Caco-2 (cell line): ENCODE data around the gene EVL. TPM values are rescaled to one million over a fixed set of nuclear protein-coding genes. Genes with fewer than 3 reads are reported as not detected.

Experiments
- BruUV-seq: library from RNA; stranded (reverse); fragments of 400-500 nt; replicated peaks from 2 replicates; lab custom pipeline; 2021; lab: Mats Ljungman, UMichigan
- CTCF ChIA-PET: fragments of 300-600 bp; sonication (Branson Sonifier 250); formaldehyde crosslinking; loops from one replicate; lab custom pipeline; 2022; ENCODE audit warnings: antibody characterized with exemption; lab: Charles Lee
- POLR2A ChIA-PET: fragments of 300-600 bp; sonication (Branson Sonifier 250); formaldehyde crosslinking; loops from one replicate; lab custom pipeline; 2022; ENCODE audit warnings: antibody characterized with exemption; lab: Charles Lee
- DNase-seq, 2 experiments: peaks; one replicate each; pipeline versions ENCODE4 v3.0.0 to v3.0.0-alpha.2; 2020 to 2022
- H3K27me3 ChIP-seq: replicated peaks from 2 replicates; pipeline ENCODE4 v1.6.0; 2011; ENCODE audit warnings: low read length; ENCODE audit not compliant: control insufficient read depth, insufficient read depth
- H3K36me3 ChIP-seq: 2 replicates; pipeline ENCODE4 v1.5.1; 2011; ENCODE audit warnings: low read length; ENCODE audit not compliant: control insufficient read depth, insufficient read depth
- H3K4me1 ChIP-seq: fragments of 250-450 bp; sonication (Bioruptor Pico); 2 replicates; pipeline ENCODE4 v1.5.1; 2020; ENCODE audit warnings: mild to moderate bottlenecking
- H3K4me3 ChIP-seq: 2 replicates; pipeline ENCODE4 v1.5.1; 2011; ENCODE audit warnings: low read depth, mild to moderate bottlenecking, control low read depth, low read length
- H3K9me3 ChIP-seq: fragments of 250-450 bp; sonication (Bioruptor Pico); 2 replicates; pipeline ENCODE4 v1.5.1; 2020; ENCODE audit warnings: mild to moderate bottlenecking, moderate library complexity
- H3K27ac Mint-ChIP-seq: one replicate; pipeline ENCODE4 v1.8.0; 2022; ENCODE audit warnings: mixed read lengths; ENCODE audit not compliant: unreplicated experiment
- H3K27me3 Mint-ChIP-seq: one replicate; pipeline ENCODE4 v1.8.0; 2022; ENCODE audit warnings: mixed read lengths; ENCODE audit not compliant: insufficient read depth, unreplicated experiment
- H3K36me3 Mint-ChIP-seq: one replicate; pipeline ENCODE4 v1.8.0; 2022; ENCODE audit warnings: mild to moderate bottlenecking, mixed read lengths; ENCODE audit not compliant: insufficient read depth, unreplicated experiment
- H3K4me1 Mint-ChIP-seq: one replicate; pipeline ENCODE4 v1.8.0; 2022; ENCODE audit warnings: low read depth, mixed read lengths; ENCODE audit not compliant: unreplicated experiment
- H3K4me3 Mint-ChIP-seq: one replicate; pipeline ENCODE4 v1.8.0; 2022; ENCODE audit warnings: mild to moderate bottlenecking, moderate library complexity, mixed read lengths; ENCODE audit not compliant: unreplicated experiment
- H3K9me3 Mint-ChIP-seq: one replicate; pipeline ENCODE4 v1.8.0; 2022; ENCODE audit warnings: mixed read lengths; ENCODE audit not compliant: unreplicated experiment
- CTCF ChIP-seq, 2 experiments: fragments of 200-600 bp in 1 of 2; IDR thresholded peaks; 1 replicate in 1 of 2; 2 replicates in 1 of 2; pipeline versions ENCODE4 v1.5.1 to v1.8.0; 2011 to 2022; ENCODE audit warnings: antibody characterized with exemption in 1 of 2, control low read depth in 1 of 2, inconsistent platforms in 1 of 2, low read depth in 1 of 2, low read length in 1 of 2, mild to moderate bottlenecking in 1 of 2, moderate library complexity in 1 of 2; ENCODE audit not compliant: insufficient read depth in 1 of 2, severe bottlenecking in 1 of 2, unreplicated experiment in 1 of 2
- intact Hi-C: fragments of 100-400 bp; cut with micrococcal nuclease; formaldehyde crosslinking; loops from one replicate; pipeline ENCODE4 v1.10.0; 2022; ENCODE audit not compliant: unreplicated experiment
- total RNA-seq: library from RNA; stranded (reverse); gene quantifications from 2 replicates; pipeline ENCODE4 v1.2.3, GENCODE V29; 2022

Gene EVL
- total RNA-seq, 1 experiment from 2014 or later, result 14.2 TPM

GRCh38 chr14:100115726-100116125 lies 50.5 kb downstream of the EVL start:
- intact Hi-C loops, result loop anchor here (5.0 kb wide), 1 partner anchor 42 kb away; the partner anchor contains the start of gene DEGS2
- H3K27ac Mint-ChIP-seq, result no peak overlapping the region
- peaks cover 16% of the 10 kb centered on the region for H3K4me1 Mint-ChIP-seq
- no peaks in the 10 kb centered on the region for H3K9me3 Mint-ChIP-seq
- H3K27me3 Mint-ChIP-seq, result no peaks in the 10 kb centered on the region
- H3K27me3 ChIP-seq, result no peaks in the 10 kb centered on the region
- no peaks in the 10 kb centered on the region for H3K36me3 ChIP-seq
- H3K4me1 ChIP-seq, result no peaks in the 10 kb centered on the region
- no peak overlapping the region for H3K4me3 Mint-ChIP-seq
- ChIA-PET POLR2A (no interaction called here), CTCF (interaction anchor here (0.6 kb wide), 1 partner anchor 83 kb away, joined by 4 read pairs; no protein-coding TSS in a partner anchor)
- BruUV-seq, result no TSS peak
- no peak overlapping the region for H3K4me3 ChIP-seq
- TF ChIP-seq CTCF (IDR thresholded peaks at IDR 0.05; ENCODE audit: insufficient read depth in 1 of 2, low read depth in 1 of 2, low read length in 1 of 2, severe bottlenecking in 1 of 2, unreplicated experiment in 1 of 2), result no peak
- DNase-seq, result no peak
- H3K36me3 Mint-ChIP-seq, result no peaks in the 10 kb centered on the region
- H3K9me3 ChIP-seq, result no peaks in the 10 kb centered on the region

DNA sequence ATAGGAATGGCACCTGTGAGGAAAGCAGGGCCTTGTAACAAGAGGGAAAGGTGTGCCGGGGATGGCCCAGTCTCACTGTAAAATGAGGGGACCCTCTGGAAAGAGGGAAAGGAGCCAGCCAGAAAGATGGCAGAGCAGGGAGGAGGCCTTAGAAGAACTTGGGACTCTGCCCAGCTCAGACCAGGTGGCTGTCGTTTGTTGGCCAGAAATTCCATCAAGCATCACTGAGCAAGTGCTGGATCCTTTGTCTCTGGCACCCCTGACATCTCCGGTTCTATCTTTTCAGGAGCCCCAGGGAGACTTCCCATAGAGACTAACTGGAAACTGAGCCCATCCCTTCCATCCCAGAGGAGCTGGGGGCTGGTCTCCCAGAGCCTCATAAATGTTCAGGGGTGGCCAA lies 50.9 kb downstream of the EVL start:
- no peaks in the 10 kb centered on the region for H3K27me3 ChIP-seq
- H3K27me3 Mint-ChIP-seq, result no peaks in the 10 kb centered on the region
- H3K4me1 ChIP-seq, result no peaks in the 10 kb centered on the region
- no TSS peak for BruUV-seq
- no peak overlapping the region for H3K27ac Mint-ChIP-seq
- H3K9me3 ChIP-seq, result no peaks in the 10 kb centered on the region
- H3K4me1 Mint-ChIP-seq, result peaks cover 16% of the 10 kb centered on the region
- H3K9me3 Mint-ChIP-seq, result no peaks in the 10 kb centered on the region
- ChIA-PET CTCF (no interaction called here), POLR2A (interaction anchor here (1.0 kb wide), 1 partner anchor 77 kb away, joined by 3 read pairs; no protein-coding TSS in a partner anchor)
- intact Hi-C loops, result loop anchor here (5.0 kb wide), 1 partner anchor 41 kb away; the partner anchor contains the start of gene DEGS2
- H3K4me3 Mint-ChIP-seq, result no peak overlapping the region
- no peak for DNase-seq
- TF ChIP-seq CTCF (IDR thresholded peaks at IDR 0.05; ENCODE audit: insufficient read depth in 1 of 2, low read depth in 1 of 2, low read length in 1 of 2, severe bottlenecking in 1 of 2, unreplicated experiment in 1 of 2), result no peak
- H3K36me3 ChIP-seq, result no peaks in the 10 kb centered on the region
- no peak overlapping the region for H3K4me3 ChIP-seq
- no peaks in the 10 kb centered on the region for H3K36me3 Mint-ChIP-seq

- BruUV-seq, result no TSS peak
- no peaks in the 10 kb centered on the region for H3K9me3 ChIP-seq
- intact Hi-C loops, result loop anchor here (5.0 kb wide), 1 partner anchor 40 kb away; the partner anchor contains the start of gene DEGS2
- Mint-ChIP-seq H3K4me1 (peaks cover 16% of the 10 kb centered on the region), H3K9me3 (no peaks in the 10 kb centered on the region), H3K27me3 (no peaks in the 10 kb centered on the region), H3K36me3 (no peaks in the 10 kb centered on the region), H3K27ac (no peak overlapping the region), H3K4me3 (no peak overlapping the region)
- no peaks in the 10 kb centered on the region for H3K27me3 ChIP-seq
- no peak for TF ChIP-seq CTCF (IDR thresholded peaks at IDR 0.05; ENCODE audit: insufficient read depth in 1 of 2, low read depth in 1 of 2, low read length in 1 of 2, severe bottlenecking in 1 of 2, unreplicated experiment in 1 of 2)
- H3K36me3 ChIP-seq, result no peaks in the 10 kb centered on the region
- no peak for DNase-seq
- no peak overlapping the region for H3K4me3 ChIP-seq
- ChIA-PET CTCF (interaction anchor here (1.5 kb wide), 1 partner anchor 9 kb away, joined by 4 read pairs; no protein-coding TSS in a partner anchor), POLR2A (interaction anchor here (1.0 kb wide), 1 partner anchor 76 kb away, joined by 3 read pairs; no protein-coding TSS in a partner anchor)
- H3K4me1 ChIP-seq, result no peaks in the 10 kb centered on the region
Measured at GRCh38 chr14:100117026-100117425, 51.8 kb downstream of the EVL start.
